Gastroesophageal sphincter (tissue), 3 donors: ENCODE measurements around the gene VSIG1.

Experiments
- CTCF ChIP-seq, 4 experiments: fragments of 200-600 bp in 2 of 4; fragments of 450-650 bp in 2 of 4; sonication (generic) in 1 of 4; IDR thresholded peaks; one replicate each; pipeline ENCODE4 v1.5.1; 2017 to 2019; ENCODE audit warnings: antibody characterized with exemption in 4 of 4, mild to moderate bottlenecking in 2 of 4, moderate library complexity in 2 of 4
- EP300 ChIP-seq: sonication (generic); formaldehyde crosslinking; IDR thresholded peaks from one replicate; pipeline ENCODE4 v1.6.1; 2017; ENCODE audit warnings: antibody characterized with exemption, mild to moderate bottlenecking
- POLR2A ChIP-seq, 2 donors: fragments of 450-650 bp; IDR thresholded peaks; one replicate each; pipeline ENCODE4 v1.6.1; 2017; ENCODE audit warnings: antibody characterized with exemption in 2 of 2, mild to moderate bottlenecking in 2 of 2, moderate library complexity in 1 of 2
- POLR2AphosphoS5 ChIP-seq: sonication (generic); formaldehyde crosslinking; IDR thresholded peaks from one replicate; pipeline ENCODE4 v1.6.1; 2017; ENCODE audit warnings: antibody characterized with exemption

DNA sequence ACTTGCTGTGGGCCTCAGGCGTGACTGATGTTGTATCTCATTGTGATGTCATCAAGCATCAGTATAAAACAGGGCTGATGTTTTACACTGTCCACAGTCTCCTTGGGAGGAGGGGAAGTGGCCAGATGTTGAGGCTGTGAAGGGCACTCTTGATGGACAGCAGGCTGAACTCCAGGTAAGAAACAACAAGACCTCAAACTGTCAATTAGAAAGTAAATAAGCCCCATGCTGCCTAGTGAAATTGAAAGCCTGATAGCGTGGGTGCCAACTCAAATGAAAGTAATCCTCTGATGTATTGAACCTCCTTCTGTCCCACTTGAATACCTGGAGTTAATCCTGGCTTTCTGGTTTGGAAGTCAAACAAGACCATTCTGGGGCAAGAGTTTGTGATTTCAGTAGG, 19.7 kb downstream of the VSIG1 start:
- TF ChIP-seq CTCF (IDR thresholded peaks at IDR 0.05): no peak
- no peak for TF ChIP-seq POLR2A (IDR thresholded peaks at IDR 0.05)
- no peak for TF ChIP-seq POLR2AphosphoS5
- TF ChIP-seq EP300: no peak
